ENCODE results near the gene SLC39A12. TPM values are rescaled to one million over a fixed set of nuclear protein-coding genes. Genes with fewer than 3 reads are reported as not detected.

The SLC39A12 gene
- total and polyA plus RNA-seq, 2 of the 4 experiments (the other 2 are of a cell fraction), result not detected

DNA sequence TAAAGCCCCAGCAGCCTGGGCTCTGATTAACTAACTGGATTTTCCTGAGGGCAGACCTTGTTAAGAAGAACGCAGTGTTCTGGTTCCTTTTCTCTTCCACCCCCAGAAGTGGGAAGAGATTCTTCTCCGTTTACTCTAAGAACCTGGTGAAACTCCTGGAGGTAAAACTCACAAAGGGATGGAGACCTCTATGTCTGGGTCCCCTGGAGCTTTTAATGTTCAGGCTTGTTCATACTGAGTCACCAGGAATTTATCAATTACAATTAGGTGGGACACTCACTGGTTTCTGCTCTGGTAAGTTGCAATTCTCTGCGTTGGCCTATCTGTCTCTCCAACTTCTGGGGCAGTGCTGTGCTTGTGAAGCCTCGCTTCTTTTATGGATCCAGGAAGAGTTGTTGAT, 115.2 kb downstream of the SLC39A12 start:
- TF ChIP-seq MAFK (IDR thresholded peaks at IDR 0.05; ENCODE audit: low read depth, low read length), result no peak
- no peak for TF ChIP-seq SMC3 (IDR thresholded peaks at IDR 0.05; ENCODE audit: low read depth, low read length)
- TF ChIP-seq RAD21 (IDR thresholded peaks at IDR 0.05; ENCODE audit: low read length), result no peak
- no peak for TF ChIP-seq CHD1 (IDR thresholded peaks at IDR 0.05; ENCODE audit: low read depth, low read length)
- TF ChIP-seq, protein P1, sequence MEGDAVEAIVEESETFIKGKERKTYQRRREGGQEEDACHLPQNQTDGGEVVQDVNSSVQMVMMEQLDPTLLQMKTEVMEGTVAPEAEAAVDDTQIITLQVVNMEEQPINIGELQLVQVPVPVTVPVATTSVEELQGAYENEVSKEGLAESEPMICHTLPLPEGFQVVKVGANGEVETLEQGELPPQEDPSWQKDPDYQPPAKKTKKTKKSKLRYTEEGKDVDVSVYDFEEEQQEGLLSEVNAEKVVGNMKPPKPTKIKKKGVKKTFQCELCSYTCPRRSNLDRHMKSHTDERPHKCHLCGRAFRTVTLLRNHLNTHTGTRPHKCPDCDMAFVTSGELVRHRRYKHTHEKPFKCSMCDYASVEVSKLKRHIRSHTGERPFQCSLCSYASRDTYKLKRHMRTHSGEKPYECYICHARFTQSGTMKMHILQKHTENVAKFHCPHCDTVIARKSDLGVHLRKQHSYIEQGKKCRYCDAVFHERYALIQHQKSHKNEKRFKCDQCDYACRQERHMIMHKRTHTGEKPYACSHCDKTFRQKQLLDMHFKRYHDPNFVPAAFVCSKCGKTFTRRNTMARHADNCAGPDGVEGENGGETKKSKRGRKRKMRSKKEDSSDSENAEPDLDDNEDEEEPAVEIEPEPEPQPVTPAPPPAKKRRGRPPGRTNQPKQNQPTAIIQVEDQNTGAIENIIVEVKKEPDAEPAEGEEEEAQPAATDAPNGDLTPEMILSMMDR (conservative IDR thresholded peaks at IDR 0.05; ENCODE audit: low read depth, low read length), result no peak
- no peak for TF ChIP-seq FOS (IDR thresholded peaks at IDR 0.05; ENCODE audit: low read depth, low read length)
- TF ChIP-seq NFE2L2 (IDR thresholded peaks at IDR 0.05; ENCODE audit: low read depth, low read length), result no peak
- TF ChIP-seq, protein P2, sequence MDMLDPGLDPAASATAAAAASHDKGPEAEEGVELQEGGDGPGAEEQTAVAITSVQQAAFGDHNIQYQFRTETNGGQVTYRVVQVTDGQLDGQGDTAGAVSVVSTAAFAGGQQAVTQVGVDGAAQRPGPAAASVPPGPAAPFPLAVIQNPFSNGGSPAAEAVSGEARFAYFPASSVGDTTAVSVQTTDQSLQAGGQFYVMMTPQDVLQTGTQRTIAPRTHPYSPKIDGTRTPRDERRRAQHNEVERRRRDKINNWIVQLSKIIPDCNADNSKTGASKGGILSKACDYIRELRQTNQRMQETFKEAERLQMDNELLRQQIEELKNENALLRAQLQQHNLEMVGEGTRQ (IDR thresholded peaks at IDR 0.05; ENCODE audit: low read depth, low read length), result no peak
- TF ChIP-seq RFX5 (IDR thresholded peaks at IDR 0.05; ENCODE audit: low read depth, low read length), result no peak
- no peak for TF ChIP-seq CEBPB (IDR thresholded peaks at IDR 0.05; ENCODE audit: low read depth, low read length)
- TF ChIP-seq POLR2A (IDR thresholded peaks at IDR 0.05; ENCODE audit: low read depth, low read length), result no peak
- no peak for TF ChIP-seq BHLHE40 (IDR thresholded peaks at IDR 0.05; ENCODE audit: low read depth, low read length)
- no peak for TF ChIP-seq RCOR1 (IDR thresholded peaks at IDR 0.05; ENCODE audit: insufficient replicate concordance, low read length)
- TF ChIP-seq MXI1 (IDR thresholded peaks at IDR 0.05; ENCODE audit: borderline replicate concordance, low read depth, low read length), result no peak
- no peak for TF ChIP-seq MAZ (IDR thresholded peaks at IDR 0.05; ENCODE audit: borderline replicate concordance, low read depth, low read length)
- TF ChIP-seq, protein P3, sequence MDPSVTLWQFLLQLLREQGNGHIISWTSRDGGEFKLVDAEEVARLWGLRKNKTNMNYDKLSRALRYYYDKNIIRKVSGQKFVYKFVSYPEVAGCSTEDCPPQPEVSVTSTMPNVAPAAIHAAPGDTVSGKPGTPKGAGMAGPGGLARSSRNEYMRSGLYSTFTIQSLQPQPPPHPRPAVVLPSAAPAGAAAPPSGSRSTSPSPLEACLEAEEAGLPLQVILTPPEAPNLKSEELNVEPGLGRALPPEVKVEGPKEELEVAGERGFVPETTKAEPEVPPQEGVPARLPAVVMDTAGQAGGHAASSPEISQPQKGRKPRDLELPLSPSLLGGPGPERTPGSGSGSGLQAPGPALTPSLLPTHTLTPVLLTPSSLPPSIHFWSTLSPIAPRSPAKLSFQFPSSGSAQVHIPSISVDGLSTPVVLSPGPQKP (IDR thresholded peaks at IDR 0.05; ENCODE audit: borderline replicate concordance, low read depth, low read length), result no peak
- Histone ChIP-seq H3K4me3 (ENCODE audit: insufficient read depth, low read depth, low read length) (no peak overlapping the region), H3K9ac (ENCODE audit: low read depth, low read length) (no peak overlapping the region), H2AFZ (replicated peaks; ENCODE audit: low read length, poor library complexity) (no peak overlapping the region), H3K9me1 (ENCODE audit: insufficient read depth, low read length) (no peaks in the 10 kb centered on the region), H3K9me3 (ENCODE audit: control insufficient read depth, insufficient read depth, low read length) (peaks cover 4% of the 10 kb centered on the region), H3K23ac (ENCODE audit: low read depth, low read length) (no peak overlapping the region), H4K20me1 (ENCODE audit: insufficient read depth, low read length) (no peaks in the 10 kb centered on the region), H3K36me3 (ENCODE audit: control insufficient read depth, insufficient read depth, low read length) (no peaks in the 10 kb centered on the region), H2BK20ac (ENCODE audit: low read depth, low read length) (no peak overlapping the region), H3K4me1 (ENCODE audit: control insufficient read depth, insufficient read depth, low read length) (no peaks in the 10 kb centered on the region), H4K5ac (ENCODE audit: low read depth, low read length) (no peak overlapping the region), H3K18ac (ENCODE audit: low read depth, low read length) (no peak overlapping the region), H2AK9ac (replicated peaks; ENCODE audit: low read depth, low read length, poor library complexity) (no peak overlapping the region), H2BK15ac (ENCODE audit: low read depth, low read length) (no peak overlapping the region), H2BK5ac (ENCODE audit: low read depth, low read length, poor library complexity, severe bottlenecking) (no peak overlapping the region), H2AK5ac (ENCODE audit: low read depth, low read length) (no peak overlapping the region), H3K56ac (ENCODE audit: extremely low read depth, insufficient read depth, low read length) (no peak overlapping the region), H3K79me1 (ENCODE audit: low read depth in 1 of 2, low read length in 2 of 2) (no peaks in the 10 kb centered on the region), H3K4ac (ENCODE audit: low read depth, low read length) (no peak overlapping the region), H3K14ac (replicated peaks; ENCODE audit: low read depth, low read length) (no peak overlapping the region), H3K27ac (ENCODE audit: insufficient read depth, low read length) (no peak overlapping the region), H3K4me2 (ENCODE audit: low read depth, low read length) (no peak overlapping the region), H3K27me3 (ENCODE audit: control insufficient read depth, insufficient read depth, low read length) (peaks cover 12% of the 10 kb centered on the region), H4K8ac (ENCODE audit: low read depth in 2 of 2, low read length in 2 of 2) (no peak overlapping the region), H2BK120ac (ENCODE audit: low read depth, low read length) (no peak overlapping the region), H4K91ac (ENCODE audit: insufficient read depth, low read depth, low read length) (no peak overlapping the region)
- POLR2A ChIA-PET (ENCODE audit: unreplicated experiment), result no interaction called here
- intact Hi-C loops (cut with micrococcal nuclease) (no loop called here), in situ Hi-C loops (cut with MboI; ENCODE audit: low sequenced_read_pairs) (no loop called here), dilution Hi-C loops (cut with HindIII; ENCODE audit: low sequenced_read_pairs, unreplicated experiment) (no loop called here)
- no TSS peak for BruUV-seq (replicated peaks)
- no CpG with 5 or more reads among the region's 4 CpGs for WGBS, 2 experiments (ENCODE audit: extremely low coverage in 2 of 2, insufficient read length in 1 of 2)
- DNase-seq (no peak), ATAC-seq (ENCODE audit: low read depth) (no peak)
- CTCF ChIA-PET, result interaction anchor here (0.9 kb wide), 1 partner anchor 14 kb away, joined by 3 read pairs; no protein-coding TSS in a partner anchor
